Neural cell (in vitro differentiated cells): ENCODE results near the gene ZNRF1. TPM values are rescaled to one million over a fixed set of nuclear protein-coding genes. Genes with fewer than 3 reads are reported as not detected.

Experiments
- H2AFZ ChIP-seq: fragments of 200-600, 300-800 bp; sonication (generic), shearing (Covaris generic); 2 replicates; pipeline ENCODE4 v1.6.0; 2014; ENCODE audit warnings: low read depth, mild to moderate bottlenecking, antibody characterized with exemption, low read length, moderate library complexity
- H3F3A ChIP-seq: fragments of 200-600 bp; shearing (Covaris generic); 2 replicates; pipeline ENCODE4 v1.6.1; 2016; ENCODE audit warnings: mild to moderate bottlenecking, moderate library complexity, mixed read lengths, antibody characterized with exemption, low read length; ENCODE audit not compliant: insufficient read depth, poor library complexity, severe bottlenecking
- H3K27ac ChIP-seq: fragments of 200-600, 300-800 bp; sonication (generic), shearing (Covaris generic); 2 replicates; pipeline ENCODE4 v1.5.1; 2014; ENCODE audit warnings: mild to moderate bottlenecking, low read length, moderate library complexity
- H3K27me3 ChIP-seq: fragments of 300-800, 200-600 bp; sonication (generic), shearing (Covaris generic); 2 replicates; pipeline ENCODE4 v1.6.0; 2014; ENCODE audit warnings: mild to moderate bottlenecking, low read depth, low read length, moderate library complexity; ENCODE audit not compliant: insufficient read depth
- H3K36me3 ChIP-seq: fragments of 300-800, 200-600 bp; sonication (generic), shearing (Covaris generic); 2 replicates; pipeline ENCODE4 v1.5.1; 2014; ENCODE audit warnings: mild to moderate bottlenecking, antibody characterized with exemption, low read length, moderate library complexity; ENCODE audit not compliant: insufficient read depth
- H3K4me2 ChIP-seq: fragments of 300-800, 200-600 bp; sonication (generic), shearing (Covaris generic); 2 replicates; pipeline ENCODE4 v1.6.0; 2014; ENCODE audit warnings: mild to moderate bottlenecking, low read length
- H3K4me3 ChIP-seq: fragments of 300-800, 200-600 bp; sonication (generic), shearing (Covaris generic); 2 replicates; pipeline ENCODE4 v1.5.1; 2014; ENCODE audit warnings: mild to moderate bottlenecking, low read length, moderate library complexity
- H3K79me2 ChIP-seq: fragments of 200-600 bp; shearing (Covaris generic); replicated peaks from 2 replicates; pipeline ENCODE4 v1.6.0; 2014; ENCODE audit warnings: mild to moderate bottlenecking, low read length, moderate library complexity; ENCODE audit not compliant: insufficient read depth
- H3K9ac ChIP-seq: fragments of 300-800, 200-600 bp; sonication (generic), shearing (Covaris generic); 2 replicates; pipeline ENCODE4 v1.6.1; 2016; ENCODE audit warnings: mild to moderate bottlenecking, low read length, mixed read lengths
- H3K9me2 ChIP-seq: fragments of 200-600 bp; shearing (Covaris generic); 2 replicates; pipeline ENCODE4 v1.6.1; 2016; ENCODE audit warnings: mild to moderate bottlenecking, low read length, mixed read lengths; ENCODE audit not compliant: insufficient read depth
- H3K9me3 ChIP-seq: fragments of 200-600, 300-800 bp; sonication (generic), shearing (Covaris generic); 2 replicates; pipeline ENCODE4 v1.6.1; 2016; ENCODE audit warnings: mild to moderate bottlenecking, mixed run types, low read length, moderate library complexity, mixed read lengths
- H4K20me1 ChIP-seq: fragments of 200-600 bp; shearing (Covaris generic); 2 replicates; pipeline ENCODE4 v1.6.1; 2016; ENCODE audit warnings: mild to moderate bottlenecking, mixed run types; ENCODE audit not compliant: insufficient read depth
- CTCF ChIP-seq: fragments of 450-650 bp; IDR thresholded peaks from 2 replicates; pipeline ENCODE4 v1.5.1; 2014; ENCODE audit warnings: antibody characterized with exemption, mild to moderate bottlenecking, moderate library complexity; ENCODE audit not compliant: poor library complexity, severe bottlenecking
- EP300 ChIP-seq: fragments of 450-650 bp; conservative IDR thresholded peaks from 2 replicates; pipeline ENCODE4 v1.6.1; 2014; ENCODE audit warnings: antibody characterized with exemption, mild to moderate bottlenecking, moderate library complexity; ENCODE audit not compliant: poor library complexity, severe bottlenecking
- EZH2 ChIP-seq: fragments of 200-600, 300-800 bp; shearing (Covaris generic), sonication (generic); IDR thresholded peaks from 2 replicates; pipeline ENCODE4 v1.6.1; 2014; ENCODE audit warnings: antibody characterized with exemption, low read length, borderline replicate concordance, mild to moderate bottlenecking; ENCODE audit not compliant: insufficient read depth, poor library complexity, severe bottlenecking
- MXI1 ChIP-seq: fragments of 450-650 bp; conservative IDR thresholded peaks from 2 replicates; pipeline ENCODE4 v1.6.1; 2014; ENCODE audit warnings: antibody characterized with exemption, mild to moderate bottlenecking; ENCODE audit not compliant: poor library complexity, severe bottlenecking
- POLR2AphosphoS5 ChIP-seq: IDR thresholded peaks from 2 replicates; pipeline ENCODE4 v1.6.1; 2012
- RAD21 ChIP-seq: fragments of 450-650 bp; conservative IDR thresholded peaks from 2 replicates; pipeline ENCODE4 v1.6.1; 2014; ENCODE audit warnings: antibody characterized with exemption, mild to moderate bottlenecking, moderate library complexity
- REST ChIP-seq: IDR thresholded peaks from 2 replicates; pipeline ENCODE4 v1.6.1; 2012; ENCODE audit warnings: borderline replicate concordance
- SMC3 ChIP-seq: fragments of 450-650 bp; conservative IDR thresholded peaks from 2 replicates; pipeline ENCODE4 v1.6.1; 2014; ENCODE audit warnings: antibody characterized with exemption, mild to moderate bottlenecking, moderate library complexity; ENCODE audit not compliant: poor library complexity
- TAF1 ChIP-seq: IDR thresholded peaks from 2 replicates; pipeline ENCODE4 v1.6.1; 2012; ENCODE audit warnings: low read depth
- polyA plus RNA-seq: library from polyadenylated mRNA; depleted of rRNA; stranded (reverse); fragments of >200 nt; gene quantifications from 2 replicates; pipeline ENCODE4 v1.2.3, GENCODE V29; 2014

Gene ZNRF1
- polyA plus RNA-seq, 1 donor from 2014 or later = 31.6 TPM

- TF ChIP-seq EZH2 (no peak), RAD21 (no peak), CTCF (no peak), EP300 (no peak), SMC3 (no peak), REST (no peak), POLR2AphosphoS5 (no peak), MXI1 (no peak), TAF1 (no peak)
- no peaks in the 10 kb centered on the region for H3K9me2 ChIP-seq
- H4K20me1 ChIP-seq = peaks cover 12% of the 10 kb centered on the region
- peaks cover 4% of the 10 kb centered on the region for H3F3A ChIP-seq
- H3K27me3 ChIP-seq = no peaks in the 10 kb centered on the region
- H3K4me3 ChIP-seq = no peak overlapping the region
- H2AFZ ChIP-seq = no peak overlapping the region
- H3K79me2 ChIP-seq = peaks cover 18% of the 10 kb centered on the region
- no peak overlapping the region for H3K27ac ChIP-seq
- no peak overlapping the region for H3K4me2 ChIP-seq
- no peaks in the 10 kb centered on the region for H3K9me3 ChIP-seq
- no peak overlapping the region for H3K9ac ChIP-seq
- no peaks in the 10 kb centered on the region for H3K36me3 ChIP-seq
Observed at GRCh38 chr16:74995986-74996385, 2.8 kb upstream of the ZNRF1 start.

- Histone ChIP-seq H3K9me2 (no peaks in the 10 kb centered on the region), H3K9me3 (no peaks in the 10 kb centered on the region), H4K20me1 (peaks cover 22% of the 10 kb centered on the region), H3F3A (peaks cover 4% of the 10 kb centered on the region), H3K36me3 (no peaks in the 10 kb centered on the region), H3K79me2 (peaks cover 29% of the 10 kb centered on the region), H3K4me3 (no peak overlapping the region), H3K9ac (no peak overlapping the region), H3K27ac (no peak overlapping the region), H3K27me3 (no peaks in the 10 kb centered on the region), H2AFZ (no peak overlapping the region), H3K4me2 (no peak overlapping the region)
- TF ChIP-seq TAF1 = no peak
- TF ChIP-seq POLR2AphosphoS5 = no peak
- TF ChIP-seq MXI1 = no peak
- TF ChIP-seq CTCF = no peak
- TF ChIP-seq EZH2 = no peak
- no peak for TF ChIP-seq SMC3
- TF ChIP-seq RAD21 = no peak
- TF ChIP-seq REST = no peak
- TF ChIP-seq EP300 = no peak
Observed at GRCh38 chr16:74997042-74997491, 1.8 kb upstream of the ZNRF1 start.
